ENCODE data around the gene NPAS1. TPM values are rescaled to one million over a fixed set of nuclear protein-coding genes. Genes with fewer than 3 reads are reported as not detected.
A peak's percentile ranks its signal among the peaks of the same experiment; 100 is the strongest.

Gene NPAS1
- total and polyA plus RNA-seq, 2 experiments from 2014 or later, result 5.6 to 9.8 TPM

- no peaks in the 10 kb centered on the region for H3K9me3 Mint-ChIP-seq
Measured at GRCh38 chr19:47065242-47065641, 45.6 kb downstream of the NPAS1 start.

More at GRCh38 chr19:47065242-47065641, 45.6 kb downstream of the NPAS1 start:
- peaks cover 8% of the 10 kb centered on the region for H4K20me1 ChIP-seq (replicated peaks; ENCODE audit: insufficient read depth)
- no peaks in the 10 kb centered on the region for H3K36me3 ChIP-seq (ENCODE audit: insufficient read depth)
- H3K9me2 ChIP-seq (ENCODE audit: insufficient read depth), result no peaks in the 10 kb centered on the region
- H3K27me3 ChIP-seq (ENCODE audit: insufficient read depth), result no peaks in the 10 kb centered on the region
- no peak for DNase-seq (ENCODE audit: low spot score)
- no peaks in the 10 kb centered on the region for H3K4me1 ChIP-seq (ENCODE audit: insufficient read depth)
- H3K27ac Mint-ChIP-seq, result no peak overlapping the region; the same call in 1 of the 2 replicates
- no peak overlapping the region for H2AFZ ChIP-seq
- no peak overlapping the region for H3K4me3 ChIP-seq
- H3K4me3 Mint-ChIP-seq, result no peak overlapping the region
- H3K4me1 Mint-ChIP-seq, result no peaks in the 10 kb centered on the region
- ATAC-seq, result no peak
- H3K36me3 Mint-ChIP-seq (ENCODE audit: low read depth), result peaks cover 38% of the 10 kb centered on the region
- TF ChIP-seq ETS1 (IDR thresholded peaks at IDR 0.05) (no peak), POLR2AphosphoS5 (IDR thresholded peaks at IDR 0.05; ENCODE audit: low read depth) (no peak), EZH2 (IDR thresholded peaks at IDR 0.05; ENCODE audit: low read depth, unreplicated experiment) (no peak), JUNB (IDR thresholded peaks at IDR 0.05; ENCODE audit: unreplicated experiment) (no peak), STAT1 (IDR thresholded peaks at IDR 0.05; ENCODE audit: unreplicated experiment) (no peak), EZH2phosphoT487 (IDR thresholded peaks at IDR 0.05; ENCODE audit: unreplicated experiment) (no peak), CREB1 (CRISPR knock-in tag; IDR thresholded peaks at IDR 0.05; ENCODE audit: low read depth) (no peak), ZNF331 (CRISPR knock-in tag; IDR thresholded peaks at IDR 0.05; ENCODE audit: low read depth) (no peak), CTCF (conservative IDR thresholded peaks at IDR 0.05; ENCODE audit: low read depth in 2 of 2) (no peak)
- TF ChIP-seq, protein P1, sequence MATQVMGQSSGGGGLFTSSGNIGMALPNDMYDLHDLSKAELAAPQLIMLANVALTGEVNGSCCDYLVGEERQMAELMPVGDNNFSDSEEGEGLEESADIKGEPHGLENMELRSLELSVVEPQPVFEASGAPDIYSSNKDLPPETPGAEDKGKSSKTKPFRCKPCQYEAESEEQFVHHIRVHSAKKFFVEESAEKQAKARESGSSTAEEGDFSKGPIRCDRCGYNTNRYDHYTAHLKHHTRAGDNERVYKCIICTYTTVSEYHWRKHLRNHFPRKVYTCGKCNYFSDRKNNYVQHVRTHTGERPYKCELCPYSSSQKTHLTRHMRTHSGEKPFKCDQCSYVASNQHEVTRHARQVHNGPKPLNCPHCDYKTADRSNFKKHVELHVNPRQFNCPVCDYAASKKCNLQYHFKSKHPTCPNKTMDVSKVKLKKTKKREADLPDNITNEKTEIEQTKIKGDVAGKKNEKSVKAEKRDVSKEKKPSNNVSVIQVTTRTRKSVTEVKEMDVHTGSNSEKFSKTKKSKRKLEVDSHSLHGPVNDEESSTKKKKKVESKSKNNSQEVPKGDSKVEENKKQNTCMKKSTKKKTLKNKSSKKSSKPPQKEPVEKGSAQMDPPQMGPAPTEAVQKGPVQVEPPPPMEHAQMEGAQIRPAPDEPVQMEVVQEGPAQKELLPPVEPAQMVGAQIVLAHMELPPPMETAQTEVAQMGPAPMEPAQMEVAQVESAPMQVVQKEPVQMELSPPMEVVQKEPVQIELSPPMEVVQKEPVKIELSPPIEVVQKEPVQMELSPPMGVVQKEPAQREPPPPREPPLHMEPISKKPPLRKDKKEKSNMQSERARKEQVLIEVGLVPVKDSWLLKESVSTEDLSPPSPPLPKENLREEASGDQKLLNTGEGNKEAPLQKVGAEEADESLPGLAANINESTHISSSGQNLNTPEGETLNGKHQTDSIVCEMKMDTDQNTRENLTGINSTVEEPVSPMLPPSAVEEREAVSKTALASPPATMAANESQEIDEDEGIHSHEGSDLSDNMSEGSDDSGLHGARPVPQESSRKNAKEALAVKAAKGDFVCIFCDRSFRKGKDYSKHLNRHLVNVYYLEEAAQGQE (IDR thresholded peaks at IDR 0.05; ENCODE audit: unreplicated experiment), result no peak
- TF ChIP-seq, protein P2, sequence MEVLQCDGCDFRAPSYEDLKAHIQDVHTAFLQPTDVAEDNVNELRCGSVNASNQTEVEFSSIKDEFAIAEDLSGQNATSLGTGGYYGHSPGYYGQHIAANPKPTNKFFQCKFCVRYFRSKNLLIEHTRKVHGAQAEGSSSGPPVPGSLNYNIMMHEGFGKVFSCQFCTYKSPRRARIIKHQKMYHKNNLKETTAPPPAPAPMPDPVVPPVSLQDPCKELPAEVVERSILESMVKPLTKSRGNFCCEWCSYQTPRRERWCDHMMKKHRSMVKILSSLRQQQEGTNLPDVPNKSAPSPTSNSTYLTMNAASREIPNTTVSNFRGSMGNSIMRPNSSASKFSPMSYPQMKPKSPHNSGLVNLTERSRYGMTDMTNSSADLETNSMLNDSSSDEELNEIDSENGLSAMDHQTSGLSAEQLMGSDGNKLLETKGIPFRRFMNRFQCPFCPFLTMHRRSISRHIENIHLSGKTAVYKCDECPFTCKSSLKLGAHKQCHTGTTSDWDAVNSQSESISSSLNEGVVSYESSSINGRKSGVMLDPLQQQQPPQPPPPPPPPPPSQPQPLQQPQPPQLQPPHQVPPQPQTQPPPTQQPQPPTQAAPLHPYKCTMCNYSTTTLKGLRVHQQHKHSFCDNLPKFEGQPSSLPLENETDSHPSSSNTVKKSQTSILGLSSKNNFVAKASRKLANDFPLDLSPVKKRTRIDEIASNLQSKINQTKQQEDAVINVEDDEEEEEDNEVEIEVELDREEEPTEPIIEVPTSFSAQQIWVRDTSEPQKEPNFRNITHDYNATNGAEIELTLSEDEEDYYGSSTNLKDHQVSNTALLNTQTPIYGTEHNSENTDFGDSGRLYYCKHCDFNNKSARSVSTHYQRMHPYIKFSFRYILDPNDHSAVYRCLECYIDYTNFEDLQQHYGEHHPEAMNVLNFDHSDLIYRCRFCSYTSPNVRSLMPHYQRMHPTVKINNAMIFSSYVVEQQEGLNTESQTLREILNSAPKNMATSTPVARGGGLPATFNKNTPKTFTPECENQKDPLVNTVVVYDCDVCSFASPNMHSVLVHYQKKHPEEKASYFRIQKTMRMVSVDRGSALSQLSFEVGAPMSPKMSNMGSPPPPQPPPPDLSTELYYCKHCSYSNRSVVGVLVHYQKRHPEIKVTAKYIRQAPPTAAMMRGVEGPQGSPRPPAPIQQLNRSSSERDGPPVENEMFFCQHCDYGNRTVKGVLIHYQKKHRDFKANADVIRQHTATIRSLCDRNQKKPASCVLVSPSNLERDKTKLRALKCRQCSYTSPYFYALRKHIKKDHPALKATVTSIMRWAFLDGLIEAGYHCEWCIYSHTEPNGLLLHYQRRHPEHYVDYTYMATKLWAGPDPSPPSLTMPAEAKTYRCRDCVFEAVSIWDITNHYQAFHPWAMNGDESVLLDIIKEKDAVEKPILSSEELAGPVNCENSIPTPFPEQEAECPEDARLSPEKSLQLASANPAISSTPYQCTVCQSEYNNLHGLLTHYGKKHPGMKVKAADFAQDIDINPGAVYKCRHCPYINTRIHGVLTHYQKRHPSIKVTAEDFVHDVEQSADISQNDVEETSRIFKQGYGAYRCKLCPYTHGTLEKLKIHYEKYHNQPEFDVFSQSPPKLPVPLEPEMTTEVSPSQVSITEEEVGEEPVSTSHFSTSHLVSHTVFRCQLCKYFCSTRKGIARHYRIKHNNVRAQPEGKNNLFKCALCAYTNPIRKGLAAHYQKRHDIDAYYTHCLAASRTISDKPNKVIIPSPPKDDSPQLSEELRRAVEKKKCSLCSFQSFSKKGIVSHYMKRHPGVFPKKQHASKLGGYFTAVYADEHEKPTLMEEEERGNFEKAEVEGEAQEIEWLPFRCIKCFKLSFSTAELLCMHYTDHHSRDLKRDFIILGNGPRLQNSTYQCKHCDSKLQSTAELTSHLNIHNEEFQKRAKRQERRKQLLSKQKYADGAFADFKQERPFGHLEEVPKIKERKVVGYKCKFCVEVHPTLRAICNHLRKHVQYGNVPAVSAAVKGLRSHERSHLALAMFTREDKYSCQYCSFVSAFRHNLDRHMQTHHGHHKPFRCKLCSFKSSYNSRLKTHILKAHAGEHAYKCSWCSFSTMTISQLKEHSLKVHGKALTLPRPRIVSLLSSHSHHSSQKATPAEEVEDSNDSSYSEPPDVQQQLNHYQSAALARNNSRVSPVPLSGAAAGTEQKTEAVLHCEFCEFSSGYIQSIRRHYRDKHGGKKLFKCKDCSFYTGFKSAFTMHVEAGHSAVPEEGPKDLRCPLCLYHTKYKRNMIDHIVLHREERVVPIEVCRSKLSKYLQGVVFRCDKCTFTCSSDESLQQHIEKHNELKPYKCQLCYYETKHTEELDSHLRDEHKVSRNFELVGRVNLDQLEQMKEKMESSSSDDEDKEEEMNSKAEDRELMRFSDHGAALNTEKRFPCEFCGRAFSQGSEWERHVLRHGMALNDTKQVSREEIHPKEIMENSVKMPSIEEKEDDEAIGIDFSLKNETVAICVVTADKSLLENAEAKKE (CRISPR knock-in tag; IDR thresholded peaks at IDR 0.05), result no peak
- peak overlapping the region; percentile 69; the same call in 1 of the 2 replicates for H3K27ac ChIP-seq (ENCODE audit: low read depth)
- no peak overlapping the region for H3K4me2 ChIP-seq
- H3F3A ChIP-seq (replicated peaks; ENCODE audit: low read depth), result peaks cover 7% of the 10 kb centered on the region
- no peaks in the 10 kb centered on the region for H3K79me2 ChIP-seq (replicated peaks; ENCODE audit: insufficient read depth)
- H3K27me3 Mint-ChIP-seq (ENCODE audit: insufficient read depth, low read depth, poor library complexity), result peaks cover 15% of the 10 kb centered on the region

Measured in GM23338 (cell line).